Stimulated activated naive CD8-positive, alpha-beta T cell treated with anti-CD3 and anti-CD28 coated beads, Interleukin-15, Interleukin-2, amounts not matched to agents 100 ng/mL and 50 ng/mL, for 24 hours (primary cell): Measurements from ENCODE around the gene PPM1H.
"Not testable (repeated sequence)": the region's sequence is repeated elsewhere in the genome, so short reads cannot be mapped to it uniquely, and the experiment has no call there.

Experiments used
- H3K27ac Mint-ChIP-seq: one replicate; pipeline ENCODE4 v1.8.0; 2021; ENCODE audit warnings: mild to moderate bottlenecking, mixed read lengths
- H3K27me3 Mint-ChIP-seq: one replicate; pipeline ENCODE4 v1.8.0; 2021; ENCODE audit warnings: mixed read lengths
- H3K36me3 Mint-ChIP-seq: one replicate; pipeline ENCODE4 v1.8.0; 2021; ENCODE audit warnings: low read depth, mixed read lengths
- H3K4me1 Mint-ChIP-seq: one replicate; pipeline ENCODE4 v1.8.0; 2021; ENCODE audit warnings: low read depth, mixed read lengths
- H3K4me3 Mint-ChIP-seq: one replicate; pipeline ENCODE4 v1.8.0; 2021; ENCODE audit warnings: mild to moderate bottlenecking, mixed read lengths
- H3K9me3 Mint-ChIP-seq: one replicate; pipeline ENCODE4 v1.8.0; 2021; ENCODE audit warnings: mixed read lengths

Gene PPM1H

GRCh38 chr12:62934799-62935674 is at the start of gene PPM1H:
TSS of gene PPM1H (minus strand) at chr12:62935150. CDS start at chr12:62934736, 414 bp downstream.
- H3K9me3 Mint-ChIP-seq: no peaks in the 10 kb centered on the region
- no peaks in the 10 kb centered on the region for H3K36me3 Mint-ChIP-seq
- peak within 1 kb of the TSS; percentile 82 for H3K4me3 Mint-ChIP-seq
- peaks cover 13% of the 10 kb centered on the region for H3K4me1 Mint-ChIP-seq
- no peak within 1 kb of the TSS for H3K27ac Mint-ChIP-seq
- H3K27me3 Mint-ChIP-seq: peaks cover 40% of the 10 kb centered on the region

- H3K4me3 Mint-ChIP-seq: no peak overlapping the region
- no peaks in the 10 kb centered on the region for H3K9me3 Mint-ChIP-seq
- no peaks in the 10 kb centered on the region for H3K36me3 Mint-ChIP-seq
- no peak overlapping the region for H3K27ac Mint-ChIP-seq
- no peaks in the 10 kb centered on the region for H3K4me1 Mint-ChIP-seq
- H3K27me3 Mint-ChIP-seq: no peaks in the 10 kb centered on the region
These were observed 48.6 kb upstream of the PPM1H start for GRCh38 chr12:62983594-62983993.

GRCh38 chr12:62978768-62979167 is 43.8 kb upstream of the PPM1H start:
- Mint-ChIP-seq H3K4me3 (no peak overlapping the region), H3K27me3 (no peaks in the 10 kb centered on the region), H3K36me3 (no peaks in the 10 kb centered on the region), H3K9me3 (no peaks in the 10 kb centered on the region), H3K27ac (no peak overlapping the region), H3K4me1 (no peaks in the 10 kb centered on the region)

GRCh38 chr12:62977883-62978282 is 42.9 kb upstream of the PPM1H start:
- no peaks in the 10 kb centered on the region for H3K4me1 Mint-ChIP-seq
- H3K36me3 Mint-ChIP-seq: no peaks in the 10 kb centered on the region
- no peaks in the 10 kb centered on the region for H3K27me3 Mint-ChIP-seq
- no peaks in the 10 kb centered on the region for H3K9me3 Mint-ChIP-seq
- no peak overlapping the region for H3K4me3 Mint-ChIP-seq
- H3K27ac Mint-ChIP-seq: no peak overlapping the region

GRCh38 chr12:62977418-62977817 is 42.5 kb upstream of the PPM1H start:
- no peaks in the 10 kb centered on the region for H3K4me1 Mint-ChIP-seq
- H3K36me3 Mint-ChIP-seq: no peaks in the 10 kb centered on the region
- no peak overlapping the region for H3K4me3 Mint-ChIP-seq
- no peaks in the 10 kb centered on the region for H3K9me3 Mint-ChIP-seq
- H3K27me3 Mint-ChIP-seq: no peaks in the 10 kb centered on the region
- H3K27ac Mint-ChIP-seq: no peak overlapping the region

- Mint-ChIP-seq H3K27ac (no peak overlapping the region), H3K9me3 (no peaks in the 10 kb centered on the region), H3K27me3 (no peaks in the 10 kb centered on the region), H3K36me3 (no peaks in the 10 kb centered on the region), H3K4me3 (no peak overlapping the region), H3K4me1 (no peaks in the 10 kb centered on the region)
These were observed 41.2 kb upstream of the PPM1H start for GRCh38 chr12:62976110-62976662.

- Mint-ChIP-seq H3K4me1 (no peaks in the 10 kb centered on the region), H3K36me3 (no peaks in the 10 kb centered on the region), H3K27ac (no peak overlapping the region), H3K9me3 (no peaks in the 10 kb centered on the region), H3K4me3 (no peak overlapping the region), H3K27me3 (no peaks in the 10 kb centered on the region)
These were observed 37.0 kb upstream of the PPM1H start for GRCh38 chr12:62971769-62972525.

- Mint-ChIP-seq H3K4me1 (no peaks in the 10 kb centered on the region), H3K9me3 (no peaks in the 10 kb centered on the region), H3K4me3 (no peak overlapping the region), H3K27ac (no peak overlapping the region), H3K27me3 (no peaks in the 10 kb centered on the region), H3K36me3 (no peaks in the 10 kb centered on the region)
These were observed 34.7 kb upstream of the PPM1H start for GRCh38 chr12:62969695-62970094.

- Mint-ChIP-seq H3K9me3 (no peaks in the 10 kb centered on the region), H3K36me3 (no peaks in the 10 kb centered on the region), H3K27me3 (no peaks in the 10 kb centered on the region), H3K4me1 (no peaks in the 10 kb centered on the region), H3K4me3 (no peak overlapping the region), H3K27ac (no peak overlapping the region)
These were observed 32.8 kb upstream of the PPM1H start for GRCh38 chr12:62967701-62968100.

- Mint-ChIP-seq H3K4me1 (no peaks in the 10 kb centered on the region), H3K27ac (no peak overlapping the region), H3K36me3 (no peaks in the 10 kb centered on the region), H3K9me3 (no peaks in the 10 kb centered on the region), H3K27me3 (no peaks in the 10 kb centered on the region), H3K4me3 (no peak overlapping the region)
These were observed 32.1 kb upstream of the PPM1H start for GRCh38 chr12:62966990-62967506.

GRCh38 chr12:62966446-62966989 is 31.6 kb upstream of the PPM1H start:
- not testable (repeated sequence) for H3K36me3 Mint-ChIP-seq, H3K4me1 Mint-ChIP-seq, H3K9me3 Mint-ChIP-seq, H3K27me3 Mint-ChIP-seq, H3K4me3 Mint-ChIP-seq
- H3K27ac Mint-ChIP-seq: peak overlapping the region; percentile 56

GRCh38 chr12:62965700-62966099 is 30.8 kb upstream of the PPM1H start:
- not testable (repeated sequence) for H3K27me3 Mint-ChIP-seq, H3K4me3 Mint-ChIP-seq, H3K36me3 Mint-ChIP-seq, H3K9me3 Mint-ChIP-seq, H3K27ac Mint-ChIP-seq, H3K4me1 Mint-ChIP-seq

GRCh38 chr12:62965242-62965641 is 30.3 kb upstream of the PPM1H start:
- H3K4me3 Mint-ChIP-seq, H3K27me3 Mint-ChIP-seq, H3K27ac Mint-ChIP-seq: not testable (repeated sequence)

GRCh38 chr12:62963486-62964041 is 28.6 kb upstream of the PPM1H start:
- Mint-ChIP-seq H3K36me3 (no peaks in the 10 kb centered on the region), H3K9me3 (no peaks in the 10 kb centered on the region), H3K4me1 (no peaks in the 10 kb centered on the region), H3K27me3 (peaks cover 4% of the 10 kb centered on the region), H3K27ac (no peak overlapping the region), H3K4me3 (no peak overlapping the region)

More at GRCh38 chr12:62965242-62965641, 30.3 kb upstream of the PPM1H start:
- not testable (repeated sequence) for H3K4me1 Mint-ChIP-seq, H3K9me3 Mint-ChIP-seq, H3K36me3 Mint-ChIP-seq
